ENCODE measurements around the gene UCP3.
A peak's percentile ranks its signal among the peaks of the same experiment; 100 is the strongest.

UCP3 gene, protein sequence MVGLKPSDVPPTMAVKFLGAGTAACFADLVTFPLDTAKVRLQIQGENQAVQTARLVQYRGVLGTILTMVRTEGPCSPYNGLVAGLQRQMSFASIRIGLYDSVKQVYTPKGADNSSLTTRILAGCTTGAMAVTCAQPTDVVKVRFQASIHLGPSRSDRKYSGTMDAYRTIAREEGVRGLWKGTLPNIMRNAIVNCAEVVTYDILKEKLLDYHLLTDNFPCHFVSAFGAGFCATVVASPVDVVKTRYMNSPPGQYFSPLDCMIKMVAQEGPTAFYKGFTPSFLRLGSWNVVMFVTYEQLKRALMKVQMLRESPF

DNA sequence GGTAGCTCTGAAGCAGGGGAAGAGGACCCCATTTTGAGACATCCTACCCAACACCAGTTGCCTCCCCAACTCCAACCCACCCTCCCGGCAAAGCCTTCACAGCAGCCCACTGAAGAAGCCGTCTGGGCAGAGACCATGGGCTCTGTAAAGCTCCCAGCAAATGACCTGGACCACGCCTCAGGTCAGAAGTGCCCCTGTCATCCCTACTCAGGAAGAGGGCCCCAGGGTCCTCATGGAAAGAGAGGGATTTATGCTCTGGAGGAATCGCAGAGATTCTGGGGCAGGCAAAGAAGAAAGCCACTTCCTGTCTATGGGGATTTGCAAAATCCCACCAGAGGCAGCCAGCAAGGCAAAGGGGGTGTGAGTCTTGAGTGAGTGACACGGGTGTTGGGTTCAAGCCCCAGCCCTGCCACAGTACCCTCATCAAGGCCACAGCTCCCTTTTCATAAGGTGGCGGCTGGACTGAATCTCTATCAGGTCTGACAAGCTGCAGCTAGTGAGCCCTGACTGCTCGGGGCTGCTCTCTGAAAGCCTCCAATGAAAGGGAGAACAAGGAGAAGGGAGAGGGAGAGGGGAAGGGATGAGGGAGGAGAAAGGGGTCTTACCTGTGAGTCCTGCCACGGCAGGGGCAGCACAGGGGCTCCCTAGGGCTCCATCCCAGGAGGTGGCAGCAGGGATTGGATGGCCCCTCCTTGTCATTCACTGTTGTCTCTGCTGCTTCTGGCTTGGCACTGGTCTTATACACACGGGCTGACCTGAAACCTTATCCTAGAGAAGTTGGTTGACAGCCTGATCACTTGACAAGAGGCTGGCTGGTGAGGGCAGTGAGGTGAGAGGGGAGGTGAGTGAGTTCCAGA, at the start of gene UCP3:
UCP3 (minus strand) TSS at position 713 of the 857 bp plus-strand sequence. CDS start 2,043 bp downstream, outside the sequence.
- DNase-seq: no peak
- in situ Hi-C loops (cut with HindIII; ENCODE audit: low pct_ligation_motif_present, low pct_unique_long_range_greater_than_20kb, low sequenced_read_pairs): no loop called here

- no peak for DNase-seq
- in situ Hi-C loops (cut with HindIII; ENCODE audit: low pct_ligation_motif_present, low pct_unique_long_range_greater_than_20kb, low sequenced_read_pairs): no loop called here
Measured at GRCh38 chr11:74057249-74058151, 48.6 kb upstream of the UCP3 start.

DNA sequence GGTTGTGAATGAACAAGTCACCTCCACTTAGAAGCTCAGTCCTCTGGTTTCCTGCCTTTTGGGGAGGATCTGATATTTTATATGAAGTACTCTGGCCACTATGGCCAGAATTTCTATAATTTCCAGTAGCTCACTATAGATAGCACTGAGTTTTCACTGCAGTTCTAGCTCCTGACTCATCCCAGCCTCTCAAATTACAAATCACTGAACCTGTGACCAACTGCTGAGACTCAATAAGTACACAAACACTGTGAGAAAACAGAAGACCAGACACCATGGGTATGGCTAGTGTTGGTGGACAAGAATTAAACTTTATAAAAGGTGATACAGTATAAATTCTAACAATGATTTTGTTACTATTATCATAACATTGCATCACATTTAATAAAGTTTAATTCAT, 47.1 kb upstream of the UCP3 start:
- in situ Hi-C loops (cut with HindIII; ENCODE audit: low pct_ligation_motif_present, low pct_unique_long_range_greater_than_20kb, low sequenced_read_pairs): no loop called here

GRCh38 chr11:74050465-74050864, 41.6 kb upstream of the UCP3 start:
- in situ Hi-C loops (cut with HindIII; ENCODE audit: low pct_ligation_motif_present, low pct_unique_long_range_greater_than_20kb, low sequenced_read_pairs): no loop called here
- no peak for DNase-seq

More for the DNA sequence above, 47.1 kb upstream of the UCP3 start:
- peak; percentile 14 for DNase-seq

DNA sequence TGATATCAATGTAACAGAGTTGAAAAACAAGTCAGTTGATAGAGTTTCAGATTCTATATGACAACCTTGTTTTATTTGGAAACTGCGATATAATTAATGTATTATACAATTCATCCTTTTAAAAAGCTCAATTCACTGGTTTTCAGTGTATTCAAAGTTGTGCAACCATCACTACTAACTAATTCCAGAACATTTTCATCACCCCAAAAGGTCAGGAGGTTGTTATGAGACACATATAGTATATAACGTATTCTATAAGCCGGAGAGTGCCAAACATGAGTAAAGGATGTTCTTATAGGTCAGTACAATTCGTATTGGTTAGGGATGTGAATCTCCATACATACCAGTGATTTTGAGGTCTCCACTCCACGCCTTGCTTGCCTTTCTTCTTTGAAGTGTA, 40.1 kb upstream of the UCP3 start:
- no peak for DNase-seq
- in situ Hi-C loops (cut with HindIII; ENCODE audit: low pct_ligation_motif_present, low pct_unique_long_range_greater_than_20kb, low sequenced_read_pairs): no loop called here

DNA sequence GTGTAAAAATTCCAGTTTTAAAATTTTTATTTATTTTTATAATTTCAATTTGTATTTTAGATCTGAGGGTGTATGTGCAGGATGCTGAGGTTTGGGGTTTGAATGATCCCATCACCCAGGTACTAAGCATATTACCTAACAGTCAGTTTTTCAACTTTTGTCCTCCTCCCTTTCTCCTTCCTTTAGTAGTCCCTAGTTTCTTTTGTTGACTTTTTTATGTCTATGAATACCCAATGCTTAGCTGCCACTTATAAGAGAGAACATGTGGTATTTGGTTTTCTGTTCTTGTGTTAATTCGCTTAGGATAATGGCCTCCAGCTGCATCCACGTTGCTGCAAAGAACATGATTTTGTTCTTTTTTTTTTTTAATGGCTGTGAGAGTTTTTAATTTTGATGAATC, 35.7 kb upstream of the UCP3 start:
- in situ Hi-C loops (cut with HindIII; ENCODE audit: low pct_ligation_motif_present, low pct_unique_long_range_greater_than_20kb, low sequenced_read_pairs): no loop called here
- no peak for DNase-seq

GRCh38 chr11:74043450-74043849, 34.6 kb upstream of the UCP3 start:
- in situ Hi-C loops (cut with HindIII; ENCODE audit: low pct_ligation_motif_present, low pct_unique_long_range_greater_than_20kb, low sequenced_read_pairs): no loop called here
- DNase-seq: no peak

DNA sequence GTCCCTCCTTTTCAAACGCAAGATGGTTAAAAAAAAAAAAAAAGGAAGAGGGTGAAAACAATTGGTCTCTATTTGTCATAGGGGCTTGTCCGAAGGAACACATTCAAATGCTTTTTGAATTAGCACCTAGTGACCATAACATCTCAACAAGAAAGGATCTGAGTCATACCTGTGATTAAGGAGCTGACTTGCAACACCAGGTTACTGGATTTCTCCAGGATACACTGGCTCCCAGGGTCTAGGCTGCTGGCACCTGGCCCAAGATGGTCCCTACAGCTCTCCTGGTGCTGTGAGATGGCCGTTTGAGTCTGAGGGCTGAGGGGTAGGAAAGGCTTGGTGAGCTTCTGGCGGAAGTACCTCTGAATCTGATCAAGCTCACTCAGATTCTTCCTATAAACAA, 28.4 kb upstream of the UCP3 start:
- in situ Hi-C loops (cut with HindIII; ENCODE audit: low pct_ligation_motif_present, low pct_unique_long_range_greater_than_20kb, low sequenced_read_pairs): no loop called here

DNA sequence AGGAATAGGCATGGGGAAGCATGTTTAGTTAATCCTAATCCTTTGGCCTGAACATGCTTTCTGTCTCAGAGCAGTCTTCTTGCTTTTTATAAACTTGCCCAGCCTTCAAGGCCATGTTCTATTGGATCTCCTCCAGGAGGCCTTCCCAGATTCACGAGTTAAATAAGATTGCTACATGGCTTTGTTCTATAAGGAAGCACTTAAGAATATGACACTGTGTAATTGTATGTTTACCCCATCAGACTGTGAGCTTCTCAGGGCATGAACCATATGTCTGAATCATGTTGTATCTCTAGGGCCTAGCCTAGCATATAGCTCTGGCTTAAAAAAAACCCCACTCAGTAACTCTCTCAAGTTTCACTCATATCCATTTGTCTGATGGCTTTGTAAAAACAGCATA, 26.4 kb upstream of the UCP3 start:
- DNase-seq: no peak
- in situ Hi-C loops (cut with HindIII; ENCODE audit: low pct_ligation_motif_present, low pct_unique_long_range_greater_than_20kb, low sequenced_read_pairs): no loop called here

More for the DNA sequence above, 28.4 kb upstream of the UCP3 start:
- DNase-seq: no peak

DNA sequence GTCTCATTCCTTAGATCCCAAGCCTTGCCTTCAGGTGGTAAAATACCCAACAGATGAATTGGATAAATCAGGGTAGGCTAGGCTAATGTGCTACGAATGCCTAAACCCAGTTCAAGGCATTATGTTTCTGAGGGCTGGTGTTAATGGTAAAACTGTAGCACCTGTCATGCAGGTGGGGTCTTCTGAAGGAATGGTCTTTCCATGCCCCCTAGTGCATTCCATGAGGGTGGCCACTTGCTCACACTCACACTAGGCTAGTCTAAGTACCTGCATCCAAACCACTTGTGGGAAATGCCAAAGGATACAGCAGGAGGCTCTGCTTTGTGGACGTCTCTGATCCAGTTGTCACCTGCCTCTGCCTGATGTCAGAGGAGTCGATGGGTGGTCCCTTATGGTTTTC, 24.2 kb upstream of the UCP3 start:
- in situ Hi-C loops (cut with HindIII; ENCODE audit: low pct_ligation_motif_present, low pct_unique_long_range_greater_than_20kb, low sequenced_read_pairs): no loop called here
- DNase-seq: no peak

DNA sequence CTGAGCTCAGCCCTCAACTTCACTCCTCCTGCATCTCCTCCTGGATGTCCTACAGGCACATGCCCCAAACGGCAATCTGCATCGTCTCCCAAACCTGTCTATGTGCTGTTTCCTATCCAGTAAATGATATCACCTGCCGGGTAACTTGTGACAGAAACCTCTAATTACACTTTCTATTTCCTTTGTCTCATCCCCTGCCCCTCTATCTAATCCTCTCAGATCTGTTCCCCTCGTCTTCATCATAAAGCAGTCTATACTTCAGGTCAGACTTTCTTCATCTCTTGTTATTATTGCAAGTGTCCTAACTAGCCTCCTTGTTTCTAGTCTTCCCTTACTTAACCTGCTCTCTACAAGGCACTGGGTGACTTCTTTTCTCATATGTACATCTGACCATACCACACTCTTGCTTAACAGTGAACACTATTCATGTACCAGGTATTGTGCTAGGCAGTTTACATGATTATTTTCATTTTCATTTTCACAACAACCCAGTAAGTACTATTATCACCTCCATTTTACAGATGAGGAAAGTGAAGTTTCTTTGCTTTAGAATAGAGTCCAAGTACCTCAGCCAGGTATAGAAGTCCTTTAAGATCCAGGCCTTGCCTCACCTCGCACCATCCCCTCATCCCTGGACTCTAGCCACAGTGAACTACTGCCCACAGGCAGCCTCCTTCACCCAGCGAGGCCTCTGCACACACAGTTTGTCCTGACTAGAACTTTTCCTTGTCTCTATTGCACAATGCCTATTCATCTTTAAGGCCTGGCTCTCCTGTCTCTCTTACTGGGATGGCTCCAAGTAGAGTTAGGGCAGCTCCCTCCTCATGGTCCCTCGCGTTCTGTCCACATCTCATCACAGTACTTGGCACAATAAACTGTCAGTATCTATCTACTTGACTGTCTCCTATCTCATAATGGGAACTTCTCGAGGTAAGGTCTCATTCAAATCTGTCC, 22.1 kb upstream of the UCP3 start:
- in situ Hi-C loops (cut with HindIII; ENCODE audit: low pct_ligation_motif_present, low pct_unique_long_range_greater_than_20kb, low sequenced_read_pairs): no loop called here
- no peak for DNase-seq

- in situ Hi-C loops (cut with HindIII; ENCODE audit: low pct_ligation_motif_present, low pct_unique_long_range_greater_than_20kb, low sequenced_read_pairs): no loop called here
- peak; percentile 6 for DNase-seq
Measured at GRCh38 chr11:74025467-74026166, 16.7 kb upstream of the UCP3 start.

DNA sequence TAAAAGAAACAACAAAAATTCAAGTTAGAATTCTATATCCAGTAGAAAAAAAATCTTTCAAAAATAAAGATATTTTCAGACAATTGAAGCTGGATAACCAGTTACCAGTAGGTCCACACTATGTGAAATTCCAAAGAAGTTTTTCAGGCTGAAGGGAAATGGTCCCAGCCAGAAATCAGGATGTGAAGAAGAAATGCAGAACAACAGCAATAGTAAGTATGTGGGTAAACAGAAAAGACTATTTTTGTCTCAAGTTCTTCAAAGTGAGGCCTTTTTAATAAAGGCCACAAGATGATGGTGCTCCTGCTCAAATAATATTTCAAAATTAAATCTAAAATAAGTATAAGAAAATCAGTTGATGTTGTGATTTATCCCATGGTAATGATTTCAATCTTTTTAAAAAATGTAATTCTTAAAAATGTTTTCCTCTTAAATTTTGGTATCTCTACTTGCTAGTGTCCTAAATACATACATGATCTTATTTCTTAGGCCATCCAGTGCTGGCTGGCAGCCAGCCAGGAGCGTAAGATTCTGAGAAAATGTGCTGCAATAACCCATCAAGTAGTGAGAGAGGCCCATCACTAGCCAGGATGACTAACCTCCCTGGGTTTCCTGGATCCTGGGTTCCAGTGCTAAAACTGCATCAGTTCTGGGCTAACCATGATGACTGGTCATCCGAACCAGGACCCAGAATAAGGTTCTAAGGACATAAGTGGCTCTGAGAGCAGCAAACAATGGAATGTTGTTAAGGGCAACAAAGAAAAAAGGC, 15.6 kb upstream of the UCP3 start:
- in situ Hi-C loops (cut with HindIII; ENCODE audit: low pct_ligation_motif_present, low pct_unique_long_range_greater_than_20kb, low sequenced_read_pairs): no loop called here
- DNase-seq: peak; percentile 17

- no peak for DNase-seq
- in situ Hi-C loops (cut with HindIII; ENCODE audit: low pct_ligation_motif_present, low pct_unique_long_range_greater_than_20kb, low sequenced_read_pairs): no loop called here
Measured at GRCh38 chr11:74023276-74023675, 14.4 kb upstream of the UCP3 start.

DNA sequence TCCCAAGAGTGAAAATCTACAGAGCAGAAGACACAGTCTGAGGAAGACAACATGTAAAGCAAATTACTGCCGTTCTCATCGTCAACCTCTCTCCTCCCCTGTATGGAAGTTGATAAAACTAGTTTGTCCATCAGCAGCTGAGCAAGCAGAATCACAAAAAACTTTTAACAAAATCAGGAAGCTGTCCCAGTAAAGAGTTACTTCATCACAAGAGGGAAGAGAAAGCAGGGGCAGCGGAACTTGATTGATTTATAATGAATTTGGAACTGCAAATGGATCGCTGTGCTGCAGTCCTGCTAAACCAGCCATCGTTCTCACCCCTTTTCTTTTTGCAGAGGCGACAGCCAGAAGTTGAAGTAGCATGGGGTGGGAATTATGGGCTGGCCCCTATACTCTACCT, 13.7 kb upstream of the UCP3 start:
- in situ Hi-C loops (cut with HindIII; ENCODE audit: low pct_ligation_motif_present, low pct_unique_long_range_greater_than_20kb, low sequenced_read_pairs): no loop called here

DNA sequence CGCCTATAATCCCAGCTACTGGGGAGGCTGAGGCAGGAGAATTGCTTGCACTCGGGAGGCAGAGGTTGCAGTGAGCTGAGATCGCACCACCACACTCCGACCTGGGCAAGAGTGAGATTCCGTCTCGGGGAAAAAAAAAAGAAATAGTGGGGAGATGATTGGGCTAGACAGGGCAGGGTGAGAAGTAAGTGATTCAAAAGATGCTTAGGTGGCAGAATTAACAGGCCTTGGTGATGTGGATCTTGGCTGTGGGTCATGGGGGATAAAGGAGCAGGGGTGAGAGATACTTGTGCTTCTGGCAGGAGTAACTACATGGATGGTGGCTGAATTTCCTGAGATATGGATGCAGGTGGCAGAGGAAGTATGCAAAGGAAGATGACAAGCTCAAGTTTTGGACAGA, 13.1 kb upstream of the UCP3 start:
- DNase-seq: no peak
- in situ Hi-C loops (cut with HindIII; ENCODE audit: low pct_ligation_motif_present, low pct_unique_long_range_greater_than_20kb, low sequenced_read_pairs): no loop called here

More for the DNA sequence above, 13.7 kb upstream of the UCP3 start:
- no peak for DNase-seq

GRCh38 chr11:74020539-74020938, 11.7 kb upstream of the UCP3 start:
- DNase-seq: no peak
- in situ Hi-C loops (cut with HindIII; ENCODE audit: low pct_ligation_motif_present, low pct_unique_long_range_greater_than_20kb, low sequenced_read_pairs): no loop called here
